ENCODE measurements around the gene SPEM2. TPM values are rescaled to one million over a fixed set of nuclear protein-coding genes. Genes with fewer than 3 reads are reported as not detected.

Gene SPEM2
- polyA plus RNA-seq, 1 of the 3 experiments (the other 2 are of a cell fraction) = not detected

DNA sequence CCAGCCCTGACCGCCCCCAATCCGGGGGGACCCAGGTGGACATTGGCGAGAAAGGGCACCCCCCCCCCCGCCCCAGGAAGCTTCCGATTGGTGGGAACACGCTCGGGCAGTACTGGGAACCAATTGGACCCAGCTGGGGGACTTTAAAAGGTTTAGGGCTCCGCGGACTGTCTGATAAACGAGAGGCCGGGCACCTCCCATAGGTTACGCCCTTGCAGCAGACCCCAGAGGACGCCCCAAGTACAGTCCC lies 21.8 kb upstream of the SPEM2 start:
- H4K20me1 ChIP-seq (ENCODE audit: insufficient read depth) = peaks cover 11% of the 10 kb centered on the region; the same call in 1 of the 2 replicates
- ChIA-PET POLR2A (interaction anchor here (0.7 to 1.5 kb wide), 12 partner anchors 9 to 789 kb away, joined by 3 to 13 read pairs (median 4); partner anchors contain the start of genes FGF11, MPDU1, NEURL4 and PLSCR3), CTCF (interaction anchor here (0.6 to 2.6 kb wide), 7 partner anchors 11 to 157 kb away, joined by 3 to 19 read pairs (median 3); partner anchors contain the start of gene SENP3)
- H3K79me2 ChIP-seq (ENCODE audit: insufficient read depth) = peaks cover 49% of the 10 kb centered on the region
- H3K27ac ChIP-seq (ENCODE audit: low read depth in 2 of 2, low read length in 1 of 2) = peak overlapping the region; percentile 76 to 91
- H3K4me3 ChIP-seq (ENCODE audit: low read depth in 2 of 2, low read length in 1 of 2) = peak overlapping the region; percentile 66 to 91
- H3K36me3 ChIP-seq (replicated peaks in 1 of 2; ENCODE audit: control insufficient read depth in 1 of 2, insufficient read depth in 2 of 2, low read length in 1 of 2) = peaks cover 3 to 10% of the 10 kb centered on the region in 2 experiments
- no peak for TF ChIP-seq GABPA (IDR thresholded peaks at IDR 0.05; ENCODE audit: low read depth)
- TF ChIP-seq, protein P1, sequence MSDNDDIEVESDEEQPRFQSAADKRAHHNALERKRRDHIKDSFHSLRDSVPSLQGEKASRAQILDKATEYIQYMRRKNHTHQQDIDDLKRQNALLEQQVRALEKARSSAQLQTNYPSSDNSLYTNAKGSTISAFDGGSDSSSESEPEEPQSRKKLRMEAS (IDR thresholded peaks at IDR 0.05; ENCODE audit: low read depth) = 0 out of 2 replicates have a peak, but pooled peaks have one; percentile 7
- TF ChIP-seq, protein P2, sequence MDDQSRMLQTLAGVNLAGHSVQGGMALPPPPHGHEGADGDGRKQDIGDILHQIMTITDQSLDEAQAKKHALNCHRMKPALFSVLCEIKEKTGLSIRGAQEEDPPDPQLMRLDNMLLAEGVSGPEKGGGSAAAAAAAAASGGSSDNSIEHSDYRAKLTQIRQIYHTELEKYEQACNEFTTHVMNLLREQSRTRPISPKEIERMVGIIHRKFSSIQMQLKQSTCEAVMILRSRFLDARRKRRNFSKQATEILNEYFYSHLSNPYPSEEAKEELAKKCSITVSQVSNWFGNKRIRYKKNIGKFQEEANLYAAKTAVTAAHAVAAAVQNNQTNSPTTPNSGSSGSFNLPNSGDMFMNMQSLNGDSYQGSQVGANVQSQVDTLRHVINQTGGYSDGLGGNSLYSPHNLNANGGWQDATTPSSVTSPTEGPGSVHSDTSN (IDR thresholded peaks at IDR 0.05) = 0 out of 2 replicates have a peak, but pooled peaks have one; percentile 13
- peaks cover 23% of the 10 kb centered on the region for H3F3A ChIP-seq (replicated peaks; ENCODE audit: insufficient read depth)
- WGBS (ENCODE audit: low lambda C conversion rate) = 0% methylated on average over 9 of the region's 13 CpGs
- no peaks in the 10 kb centered on the region for H3K27me3 ChIP-seq (ENCODE audit: insufficient read depth)
- peaks cover 5 to 21% of the 10 kb centered on the region in 2 experiments; a peak in 2 of 4 replicates for H3K4me1 ChIP-seq (ENCODE audit: control insufficient read depth in 1 of 2, insufficient read depth in 2 of 2, low read depth in 1 of 2, low read length in 1 of 2)
- peak overlapping the region; percentile 85; the same call in 1 of the 2 replicates for H2AFZ ChIP-seq (ENCODE audit: low read depth)
- peak overlapping the region; percentile 68 for H3K9ac ChIP-seq
- DNase-seq = peak; percentile 86
- H3K9me3 ChIP-seq = no peaks in the 10 kb centered on the region
- H3K9me2 ChIP-seq = no peaks in the 10 kb centered on the region
- peak overlapping the region; percentile 99 for H3K4me2 ChIP-seq

- ChIA-PET CTCF (interaction anchor here (0.6 to 2.6 kb wide), 5 partner anchors 10 to 74 kb away, joined by 3 to 19 read pairs (median 3); no protein-coding TSS in a partner anchor), POLR2A (interaction anchor here (0.5 to 1.5 kb wide), 15 partner anchors 10 to 788 kb away, joined by 3 to 13 read pairs (median 4); partner anchors contain the start of genes FGF11, MPDU1, NEURL4 and PLSCR3)
- Histone ChIP-seq H3K27ac (ENCODE audit: low read depth in 2 of 2, low read length in 1 of 2) (peak within 1 kb of the TSS; percentile 76 to 91), H3K9me3 (no peaks in the 10 kb centered on the region), H3K4me2 (peak within 1 kb of the TSS; percentile 100), H2AFZ (ENCODE audit: low read depth) (peak within 1 kb of the TSS; percentile 85), H4K20me1 (ENCODE audit: insufficient read depth) (peaks cover 11% of the 10 kb centered on the region; the same call in 1 of the 2 replicates), H3K79me2 (ENCODE audit: insufficient read depth) (peaks cover 49% of the 10 kb centered on the region), H3K4me3 (ENCODE audit: low read depth in 2 of 2, low read length in 1 of 2) (peak within 1 kb of the TSS; percentile 78 to 91), H3K27me3 (ENCODE audit: insufficient read depth) (no peaks in the 10 kb centered on the region), H3F3A (replicated peaks; ENCODE audit: insufficient read depth) (peaks cover 23% of the 10 kb centered on the region), H3K9me2 (no peaks in the 10 kb centered on the region), H3K4me1 (ENCODE audit: control insufficient read depth in 1 of 2, insufficient read depth in 2 of 2, low read depth in 1 of 2, low read length in 1 of 2) (peaks cover 5 to 21% of the 10 kb centered on the region in 2 experiments; a peak in 2 of 4 replicates), H3K36me3 (replicated peaks in 1 of 2; ENCODE audit: control insufficient read depth in 1 of 2, insufficient read depth in 2 of 2, low read length in 1 of 2) (peaks cover 7 to 11% of the 10 kb centered on the region in 2 experiments), H3K9ac (peak within 1 kb of the TSS; percentile 94)
- peak; percentile 93 for DNase-seq
- under 1% methylated on average over 43 of the region's 49 CpGs for WGBS (ENCODE audit: low lambda C conversion rate)
- peak; percentile 85 for TF ChIP-seq TAF1 (IDR thresholded peaks at IDR 0.05; ENCODE audit: borderline replicate concordance, low read depth, low read length)
- TF ChIP-seq, protein P1 (IDR thresholded peaks at IDR 0.05; ENCODE audit: low read depth) = peak; percentile 53; the same call in 1 of the 2 replicates
- TF ChIP-seq FOSL2 (IDR thresholded peaks at IDR 0.05; ENCODE audit: borderline replicate concordance, low read depth) = no peak
- TF ChIP-seq EP300 (IDR thresholded peaks at IDR 0.05; ENCODE audit: borderline replicate concordance in 1 of 2, low read depth in 1 of 2, low read length in 1 of 2) = 0 out of 4 replicates have a peak, but pooled peaks of 1 of the 2 experiments have one; percentile 24
- peak; percentile 12; the same call in 1 of the 2 replicates for TF ChIP-seq SIN3A (IDR thresholded peaks at IDR 0.05; ENCODE audit: borderline replicate concordance, low read depth, low read length)
- no peak for TF ChIP-seq NRF1 (IDR thresholded peaks at IDR 0.05; ENCODE audit: low read depth, low read length)
- TF ChIP-seq TCF12 (IDR thresholded peaks at IDR 0.05) = 0 out of 2 replicates have a peak, but pooled peaks have one; percentile 21
- TF ChIP-seq POLR2AphosphoS5 (IDR thresholded peaks at IDR 0.05; ENCODE audit: low read depth, low read length) = peak; percentile 93
- TF ChIP-seq CHD2 (IDR thresholded peaks at IDR 0.05; ENCODE audit: low read length, partially characterized antibody) = peak; percentile 94
- TF ChIP-seq USF2 (IDR thresholded peaks at IDR 0.05; ENCODE audit: borderline replicate concordance, low read depth, low read length) = no peak
- TF ChIP-seq YY1 (IDR thresholded peaks at IDR 0.05; ENCODE audit: low read depth) = peak; percentile 86
- TF ChIP-seq, protein P3, sequence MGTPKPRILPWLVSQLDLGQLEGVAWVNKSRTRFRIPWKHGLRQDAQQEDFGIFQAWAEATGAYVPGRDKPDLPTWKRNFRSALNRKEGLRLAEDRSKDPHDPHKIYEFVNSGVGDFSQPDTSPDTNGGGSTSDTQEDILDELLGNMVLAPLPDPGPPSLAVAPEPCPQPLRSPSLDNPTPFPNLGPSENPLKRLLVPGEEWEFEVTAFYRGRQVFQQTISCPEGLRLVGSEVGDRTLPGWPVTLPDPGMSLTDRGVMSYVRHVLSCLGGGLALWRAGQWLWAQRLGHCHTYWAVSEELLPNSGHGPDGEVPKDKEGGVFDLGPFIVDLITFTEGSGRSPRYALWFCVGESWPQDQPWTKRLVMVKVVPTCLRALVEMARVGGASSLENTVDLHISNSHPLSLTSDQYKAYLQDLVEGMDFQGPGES (IDR thresholded peaks at IDR 0.05; ENCODE audit: low read depth, low read length) = peak; percentile 67; the same call in 1 of the 2 replicates
- TF ChIP-seq MEF2A (IDR thresholded peaks at IDR 0.05; ENCODE audit: borderline replicate concordance, low read depth) = no peak
- peak; percentile 81 for TF ChIP-seq ZBTB33 (IDR thresholded peaks at IDR 0.05; ENCODE audit: borderline replicate concordance, low read depth)
- TF ChIP-seq ELF1 (IDR thresholded peaks at IDR 0.05) = no peak
- no peak for TF ChIP-seq SMC3 (IDR thresholded peaks at IDR 0.05; ENCODE audit: low read depth, low read length)
Observed at GRCh38 chr17:7403977-7404736, 21.3 kb upstream of the SPEM2 start, which contains the start of gene TMEM256. TMEM256 (minus strand) TSS chr17:7404097; CDS start chr17:7404084, 13 bp downstream.
